Activated B cell treated with CpG ODN at 0.5 μM for 24 hours (primary cell): ENCODE measurements around the gene SKI. TPM values are rescaled to one million over a fixed set of nuclear protein-coding genes. Genes with fewer than 3 reads are reported as not detected.

Experiments used
- ATAC-seq: fragments of 200-7000 bp; cut with Tn5 transposase; one replicate; pipeline ENCODE4 v1.10.0; 2021; ENCODE audit warnings: low read depth, mild to moderate bottlenecking, moderate library complexity
- CTCF ChIA-PET: fragments of 350-600 bp; sonication (Branson Sonifier 250); formaldehyde crosslinking; loops from one replicate; lab custom pipeline; 2021; ENCODE audit warnings: antibody characterized with exemption; lab: Charles Lee
- POLR2A ChIA-PET: fragments of 350-600 bp; sonication (Branson Sonifier 250); formaldehyde crosslinking; loops from one replicate; lab custom pipeline; 2021; ENCODE audit warnings: antibody characterized with exemption; lab: Charles Lee
- DNase-seq: peaks from one replicate; pipeline ENCODE4 v3.0.0; 2022
- H3K27ac Mint-ChIP-seq: one replicate; pipeline ENCODE4 v1.8.0; 2020; ENCODE audit warnings: mixed read lengths
- H3K27me3 Mint-ChIP-seq: one replicate; pipeline ENCODE4 v1.8.0; 2021; ENCODE audit warnings: mixed read lengths
- H3K36me3 Mint-ChIP-seq: one replicate; pipeline ENCODE4 v1.8.0; 2021; ENCODE audit warnings: low read depth, mixed read lengths
- H3K4me1 Mint-ChIP-seq: one replicate; pipeline ENCODE4 v1.8.0; 2021; ENCODE audit warnings: mixed read lengths
- H3K4me3 Mint-ChIP-seq: one replicate; pipeline ENCODE4 v1.8.0; 2020; ENCODE audit warnings: mild to moderate bottlenecking, mixed read lengths
- H3K9me3 Mint-ChIP-seq: one replicate; pipeline ENCODE4 v1.8.0; 2020; ENCODE audit warnings: mixed read lengths
- CTCF ChIP-seq: fragments of 200-600 bp; IDR thresholded peaks from one replicate; pipeline ENCODE4 v1.8.0; 2022; ENCODE audit warnings: antibody characterized with exemption, mild to moderate bottlenecking
- intact Hi-C: fragments of 100-400 bp; cut with micrococcal nuclease; formaldehyde crosslinking; loops from one replicate; pipeline ENCODE4 v1.15.1; 2024
- total RNA-seq: library from RNA; stranded (reverse); gene quantifications from 2 replicates; pipeline ENCODE4 v1.2.3, GENCODE V29; 2022

SKI gene
- total RNA-seq, 1 donor from 2014 or later: 37.6 TPM

- intact Hi-C loops: loop anchor here (10.0 kb wide), 1 partner anchor 447 kb away; no protein-coding TSS in a partner anchor
- ATAC-seq (no peak), DNase-seq (no peak)
- TF ChIP-seq CTCF: no peak
- Mint-ChIP-seq H3K27me3 (no peaks in the 10 kb centered on the region), H3K4me3 (no peak overlapping the region), H3K36me3 (peaks cover 4% of the 10 kb centered on the region), H3K27ac (peak overlapping the region; percentile 61), H3K9me3 (no peaks in the 10 kb centered on the region), H3K4me1 (peaks cover 35% of the 10 kb centered on the region)
- POLR2A ChIA-PET: no interaction called here
- CTCF ChIA-PET: interaction anchor here (9.5 kb wide), 1 partner anchor 184 kb away, joined by 185 read pairs; no protein-coding TSS in a partner anchor
Measured at GRCh38 chr1:2197707-2198165, 30.4 kb upstream of the SKI start.

- ATAC-seq: no peak
- Mint-ChIP-seq H3K4me1 (peaks cover 37% of the 10 kb centered on the region), H3K9me3 (no peaks in the 10 kb centered on the region), H3K27me3 (no peaks in the 10 kb centered on the region), H3K36me3 (peaks cover 2% of the 10 kb centered on the region), H3K4me3 (peak overlapping the region; percentile 80), H3K27ac (peak overlapping the region; percentile 83)
- POLR2A ChIA-PET: interaction anchor here (1.0 to 2.1 kb wide), 14 partner anchors 10 to 350 kb away, joined by 3 to 24 read pairs (median 7); partner anchors contain the start of genes MORN1, PANK4, PEX10 and RER1
- CTCF ChIA-PET: interaction anchor here (9.5 kb wide), 1 partner anchor 183 kb away, joined by 185 read pairs; no protein-coding TSS in a partner anchor
- intact Hi-C loops: loop anchor here (10.0 kb wide), 1 partner anchor 446 kb away; no protein-coding TSS in a partner anchor
- DNase-seq: no peak
- TF ChIP-seq CTCF: no peak
Measured at GRCh38 chr1:2198571-2198970, 29.5 kb upstream of the SKI start.

GRCh38 chr1:2199042-2199810, 28.9 kb upstream of the SKI start:
- ChIA-PET POLR2A (interaction anchor here (0.7 to 2.1 kb wide), 17 partner anchors 10 to 349 kb away, joined by 3 to 24 read pairs (median 7); partner anchors contain the start of genes MORN1, PANK4, PEX10 and RER1), CTCF (interaction anchor here (0.9 to 9.5 kb wide), 2 partner anchors 183 to 190 kb away, joined by 4 to 185 read pairs; no protein-coding TSS in a partner anchor)
- no peaks in the 10 kb centered on the region for H3K27me3 Mint-ChIP-seq
- ATAC-seq (peak; percentile 45), DNase-seq (peak; percentile 43)
- no peak for TF ChIP-seq CTCF
- H3K27ac Mint-ChIP-seq: peak overlapping the region; percentile 83
- intact Hi-C loops: loop anchor here (10.0 kb wide), 1 partner anchor 446 kb away; no protein-coding TSS in a partner anchor
- no peaks in the 10 kb centered on the region for H3K9me3 Mint-ChIP-seq
- H3K36me3 Mint-ChIP-seq: peaks cover 2% of the 10 kb centered on the region
- peak overlapping the region; percentile 80 for H3K4me3 Mint-ChIP-seq
- H3K4me1 Mint-ChIP-seq: peaks cover 39% of the 10 kb centered on the region

- ChIA-PET POLR2A (interaction anchor here (0.7 to 2.1 kb wide), 5 partner anchors 28 to 217 kb away, joined by 4 to 24 read pairs (median 8); no protein-coding TSS in a partner anchor), CTCF (interaction anchor here (9.5 kb wide), 1 partner anchor 182 kb away, joined by 185 read pairs; no protein-coding TSS in a partner anchor)
- ATAC-seq (no peak), DNase-seq (no peak)
- no peak for TF ChIP-seq CTCF
- Mint-ChIP-seq H3K36me3 (no peaks in the 10 kb centered on the region), H3K4me3 (no peak overlapping the region), H3K27me3 (no peaks in the 10 kb centered on the region), H3K9me3 (no peaks in the 10 kb centered on the region), H3K27ac (no peak overlapping the region), H3K4me1 (peaks cover 42% of the 10 kb centered on the region)
- intact Hi-C loops: loop anchor here (10.0 kb wide), 1 partner anchor 54 kb away; no protein-coding TSS in a partner anchor
Measured at GRCh38 chr1:2200308-2200943, 27.7 kb upstream of the SKI start.
